Hepatocyte (in vitro differentiated cells): ENCODE data around the gene VPS13D. TPM values are rescaled to one million over a fixed set of nuclear protein-coding genes. Genes with fewer than 3 reads are reported as not detected.

Experiments used
- DNase-seq: peaks from one replicate; pipeline ENCODE4 v3.0.0-alpha.2; 2016; ENCODE audit warnings: low spot score
- H2AFZ ChIP-seq: fragments of 200-600 bp; sonication (generic); 2 replicates; pipeline ENCODE4 v1.6.0; 2016; ENCODE audit warnings: antibody characterized with exemption, mild to moderate bottlenecking
- H3K27ac ChIP-seq: fragments of 200-600 bp; sonication (generic); 2 replicates; pipeline ENCODE4 v1.5.1; 2016; ENCODE audit warnings: mild to moderate bottlenecking
- H3K27me3 ChIP-seq: fragments of 200-600 bp; sonication (generic); 2 replicates; pipeline ENCODE4 v1.6.1; 2016
- H3K36me3 ChIP-seq: fragments of 200-600 bp; sonication (generic); replicated peaks from 2 replicates; pipeline ENCODE4 v1.5.1; 2016; ENCODE audit warnings: low read depth; ENCODE audit not compliant: insufficient read depth
- H3K4me1 ChIP-seq: fragments of 200-600 bp; sonication (generic); 2 replicates; pipeline ENCODE4 v1.5.1; 2016; ENCODE audit warnings: mild to moderate bottlenecking, moderate library complexity; ENCODE audit not compliant: insufficient read depth
- H3K4me2 ChIP-seq: fragments of 200-600 bp; sonication (generic); 2 replicates; pipeline ENCODE4 v1.6.0; 2016
- H3K4me3 ChIP-seq: fragments of 200-600 bp; sonication (generic); 2 replicates; pipeline ENCODE4 v1.5.1; 2016; ENCODE audit warnings: mild to moderate bottlenecking
- H3K79me2 ChIP-seq: fragments of 200-600 bp; sonication (generic); 2 replicates; pipeline ENCODE4 v1.6.0; 2017; ENCODE audit warnings: mild to moderate bottlenecking
- H3K9me2 ChIP-seq: fragments of 200-600 bp; sonication (generic); replicated peaks from 2 replicates; pipeline ENCODE4 v1.6.0; 2017; ENCODE audit warnings: mild to moderate bottlenecking; ENCODE audit not compliant: insufficient read depth
- H3K9me3 ChIP-seq: fragments of 200-600 bp; sonication (generic); 2 replicates; pipeline ENCODE4 v1.5.1; 2016; ENCODE audit warnings: low read depth, mild to moderate bottlenecking
- H4K20me1 ChIP-seq: fragments of 200-600 bp; sonication (generic); 2 replicates; pipeline ENCODE4 v1.6.0; 2016; ENCODE audit warnings: mild to moderate bottlenecking; ENCODE audit not compliant: insufficient read depth, poor library complexity, severe bottlenecking
- CTCF ChIP-seq: fragments of 200-600 bp; sonication (generic); IDR thresholded peaks from 2 replicates; pipeline ENCODE4 v1.5.1; 2016; ENCODE audit warnings: antibody characterized with exemption, mild to moderate bottlenecking; ENCODE audit not compliant: poor library complexity
- EZH2 ChIP-seq: fragments of 200-600 bp; sonication (generic); IDR thresholded peaks from 2 replicates; pipeline ENCODE4 v1.6.1; 2016; ENCODE audit warnings: antibody characterized with exemption, mild to moderate bottlenecking, borderline replicate concordance
- EZH2phosphoT487 ChIP-seq: fragments of 200-600 bp; sonication (generic); IDR thresholded peaks from one replicate; pipeline ENCODE4 v1.6.1; 2018; ENCODE audit warnings: antibody characterized with exemption, mild to moderate bottlenecking, low read depth, moderate library complexity; ENCODE audit not compliant: unreplicated experiment, severe bottlenecking
- WGBS: methylation state at CpG from one replicate; pipeline ENCODE4 v1.1.6; 2016; ENCODE audit warnings: low lambda C conversion rate; ENCODE audit errors: missing lambda C conversion rate; 5-methylcytosine and 5-hydroxymethylcytosine counted together
- polyA plus RNA-seq: library from polyadenylated mRNA; unstranded; fragments of >200 nt; fragmentation: Nextera tagmentation; extraction: Ambion mirVana; gene quantifications from 2 replicates; pipeline ENCODE4 v1.2.1, GENCODE V29; 2016
- total RNA-seq: library from RNA; depleted of rRNA; stranded (reverse); fragments of >200 nt; gene quantifications from 2 replicates; pipeline ENCODE4 v1.2.3, GENCODE V29; 2014

The VPS13D gene
- total and polyA plus RNA-seq, 2 experiments from 2014 or later: 7.3 to 32.2 TPM

- 78% methylated on average over 6 of the region's 6 CpGs for WGBS
- peak overlapping the region; percentile 89 for H3K27ac ChIP-seq
Measured at GRCh38 chr1:12481928-12482327, 252.1 kb downstream of the VPS13D start.

GRCh38 chr1:12482988-12483387 lies 253.2 kb downstream of the VPS13D start:
- Histone ChIP-seq H4K20me1 (no peaks in the 10 kb centered on the region), H2AFZ (no peak overlapping the region), H3K27me3 (no peaks in the 10 kb centered on the region), H3K9me2 (no peaks in the 10 kb centered on the region), H3K79me2 (no peaks in the 10 kb centered on the region), H3K4me1 (peaks cover 61% of the 10 kb centered on the region), H3K4me3 (no peak overlapping the region), H3K36me3 (no peaks in the 10 kb centered on the region), H3K27ac (no peak overlapping the region), H3K9me3 (no peaks in the 10 kb centered on the region), H3K4me2 (no peak overlapping the region)
- DNase-seq: no peak
- WGBS: 85% methylated on average over 3 of the region's 3 CpGs
- no peak for TF ChIP-seq CTCF
- no peak for TF ChIP-seq EZH2phosphoT487
- no peak for TF ChIP-seq EZH2

More at GRCh38 chr1:12481928-12482327, 252.1 kb downstream of the VPS13D start:
- no peaks in the 10 kb centered on the region for H3K9me3 ChIP-seq
- H4K20me1 ChIP-seq: no peaks in the 10 kb centered on the region
- H3K79me2 ChIP-seq: no peaks in the 10 kb centered on the region
- H3K4me1 ChIP-seq: peaks cover 71% of the 10 kb centered on the region
- no peaks in the 10 kb centered on the region for H3K36me3 ChIP-seq
- H3K9me2 ChIP-seq: no peaks in the 10 kb centered on the region
- no peak for TF ChIP-seq CTCF
- no peak for TF ChIP-seq EZH2phosphoT487
- TF ChIP-seq EZH2: no peak
- no peak for DNase-seq
- no peaks in the 10 kb centered on the region for H3K27me3 ChIP-seq
- H3K4me2 ChIP-seq: no peak overlapping the region
- H2AFZ ChIP-seq: no peak overlapping the region
- H3K4me3 ChIP-seq: no peak overlapping the region

- Histone ChIP-seq H4K20me1 (no peaks in the 10 kb centered on the region), H2AFZ (no peak overlapping the region), H3K9me2 (no peaks in the 10 kb centered on the region), H3K4me1 (peaks cover 43% of the 10 kb centered on the region), H3K27ac (peak overlapping the region; percentile 69), H3K9me3 (no peaks in the 10 kb centered on the region), H3K27me3 (no peaks in the 10 kb centered on the region), H3K36me3 (no peaks in the 10 kb centered on the region), H3K4me3 (no peak overlapping the region), H3K79me2 (no peaks in the 10 kb centered on the region), H3K4me2 (peak overlapping the region; percentile 18)
- WGBS: 47% methylated on average over 12 of the region's 12 CpGs
- TF ChIP-seq CTCF (no peak), EZH2phosphoT487 (no peak), EZH2 (no peak)
- no peak for DNase-seq
Measured at GRCh38 chr1:12485231-12486058, 255.6 kb downstream of the VPS13D start.
